Measurements from ENCODE around the gene HIP1.
"Not testable (repeated sequence)": the region's sequence is repeated elsewhere in the genome, so short reads cannot be mapped to it uniquely, and the experiment has no call there.

Gene HIP1

DNA sequence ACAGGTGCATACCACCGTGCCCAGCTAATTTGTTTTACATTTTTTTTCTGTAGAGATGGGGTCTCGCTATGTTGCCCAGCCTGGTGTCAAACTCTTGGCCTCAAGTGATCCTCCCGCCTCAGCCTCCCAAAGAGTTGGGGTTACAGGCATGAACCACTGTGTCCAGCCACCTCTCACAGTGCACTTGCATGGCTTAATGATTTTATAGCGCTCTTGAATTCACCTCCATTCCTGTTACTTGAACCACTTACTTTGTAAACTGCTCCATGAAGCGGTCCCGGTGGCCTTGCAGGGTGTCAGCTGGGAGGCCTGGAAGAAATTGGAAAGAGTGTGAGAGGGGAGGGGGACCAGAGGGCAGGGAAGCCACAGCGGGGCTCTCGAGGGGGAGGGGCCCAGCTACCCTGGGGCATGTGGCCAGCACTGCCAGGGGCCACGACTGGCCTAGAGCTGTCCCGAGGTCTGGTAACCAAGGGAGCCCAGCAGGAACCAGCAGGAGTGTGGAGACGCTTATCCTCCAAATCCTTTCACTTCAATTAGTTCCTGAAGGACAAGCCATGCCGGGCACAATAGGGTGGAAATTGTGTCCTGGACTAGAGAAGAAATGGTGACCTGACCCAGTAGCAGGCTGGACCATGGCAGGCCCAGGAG is 170.7 kb downstream of the HIP1 start:
- DNase-seq: no peak

DNA sequence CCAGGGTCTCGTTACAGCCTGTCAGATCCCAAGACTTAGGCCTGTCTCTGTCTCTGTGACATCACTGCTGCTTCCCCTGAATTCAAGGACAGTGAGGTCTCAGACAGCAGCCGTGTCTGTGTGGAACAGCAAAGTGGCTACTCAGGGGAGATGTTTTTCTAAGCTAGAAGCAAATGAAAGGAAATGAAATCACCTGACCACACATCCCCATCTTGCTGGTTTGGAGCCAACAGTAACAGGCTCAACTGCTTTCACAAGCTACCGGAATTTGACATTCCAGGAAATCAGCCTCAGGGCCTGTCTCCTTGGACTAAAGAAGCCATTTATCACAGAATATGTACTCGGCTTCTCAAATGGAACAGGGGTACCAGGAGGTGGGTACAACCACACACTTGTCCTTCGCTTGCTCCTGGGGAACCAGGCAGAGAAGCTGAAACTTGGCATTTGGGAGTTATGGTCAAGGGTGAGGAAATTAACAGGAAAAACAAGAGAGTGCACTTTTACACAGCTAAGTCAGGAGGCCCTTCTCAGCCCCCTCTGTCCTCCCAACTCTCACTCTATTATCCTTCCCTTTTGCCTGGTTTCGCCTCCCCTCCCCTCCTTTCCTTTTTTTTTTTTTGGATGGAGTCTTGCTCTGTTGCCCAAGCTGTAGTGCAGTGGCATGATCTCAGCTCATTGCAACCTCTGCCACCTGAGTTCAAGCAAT is 173.5 kb downstream of the HIP1 start:
- DNase-seq: no peak

DNA sequence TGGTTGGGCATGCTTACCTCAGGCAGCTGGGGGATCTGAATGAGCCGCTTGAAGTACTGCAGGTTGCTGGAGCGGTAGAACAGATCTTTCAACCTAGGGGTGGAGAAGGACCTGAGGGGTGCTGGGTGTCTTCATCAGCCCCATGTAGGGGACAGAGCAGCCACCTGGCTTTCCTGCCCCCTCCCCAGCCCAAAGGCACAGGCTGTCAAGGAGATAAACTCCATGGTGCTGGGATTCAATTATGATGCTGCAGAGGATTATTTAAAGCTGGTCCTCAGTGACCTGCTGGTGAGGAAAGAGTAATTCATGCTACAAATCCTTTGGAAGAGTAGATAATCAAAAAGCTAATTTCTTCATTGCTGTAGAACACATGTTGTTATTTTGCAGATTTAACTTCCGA is 175.6 kb downstream of the HIP1 start:
- DNase-seq: no peak

DNA sequence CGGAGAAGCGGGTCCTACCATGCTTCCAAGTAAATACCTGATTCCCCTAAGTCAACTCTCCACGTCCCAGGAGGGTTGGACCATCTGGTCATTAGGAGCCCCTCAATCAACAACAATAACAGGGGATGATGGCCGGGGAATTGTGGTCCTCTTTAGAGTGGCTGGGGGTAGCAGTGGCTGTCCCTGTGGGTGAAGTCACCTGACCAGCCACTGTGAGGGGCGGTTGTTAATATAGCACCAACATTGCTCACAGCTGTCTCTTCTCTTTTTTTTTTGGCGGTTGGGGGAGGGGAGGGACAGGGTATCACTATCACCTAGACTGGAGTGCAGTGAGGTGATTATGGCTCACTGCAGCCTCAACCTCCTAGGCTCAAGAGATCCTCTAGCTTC is 178.8 kb downstream of the HIP1 start:
- no peak for DNase-seq

DNA sequence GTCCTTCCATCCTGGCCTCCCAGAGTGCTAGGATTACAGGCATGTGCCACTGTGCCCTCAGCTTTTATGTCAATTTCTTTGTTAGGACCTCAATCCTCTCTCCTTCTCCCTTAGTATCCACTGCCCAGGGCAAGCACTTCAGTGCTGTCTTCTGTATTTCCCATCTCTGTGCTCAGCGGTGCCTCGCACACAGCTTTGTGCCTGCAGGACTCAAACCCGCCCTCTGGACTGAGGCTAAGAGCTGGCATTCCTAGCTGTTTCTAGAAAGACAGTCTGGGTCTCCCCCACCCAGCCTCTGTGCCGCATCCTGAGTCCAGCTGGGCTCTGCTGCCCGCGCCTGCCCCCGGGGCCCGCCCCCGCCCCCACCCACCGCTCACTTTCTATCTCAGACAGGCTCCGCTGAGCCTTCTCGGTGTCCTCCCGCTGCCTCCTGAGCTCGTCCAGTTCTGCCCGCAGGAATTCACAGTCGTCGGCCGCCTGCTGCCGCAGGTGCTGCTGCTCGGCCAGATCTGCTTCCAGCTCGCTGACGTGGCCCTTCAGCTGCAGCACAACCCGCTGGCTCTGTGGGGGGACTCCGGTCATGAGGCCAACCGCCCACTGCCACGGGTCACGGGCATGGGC is 179.3 kb downstream of the HIP1 start:
- DNase-seq: no peak

DNA sequence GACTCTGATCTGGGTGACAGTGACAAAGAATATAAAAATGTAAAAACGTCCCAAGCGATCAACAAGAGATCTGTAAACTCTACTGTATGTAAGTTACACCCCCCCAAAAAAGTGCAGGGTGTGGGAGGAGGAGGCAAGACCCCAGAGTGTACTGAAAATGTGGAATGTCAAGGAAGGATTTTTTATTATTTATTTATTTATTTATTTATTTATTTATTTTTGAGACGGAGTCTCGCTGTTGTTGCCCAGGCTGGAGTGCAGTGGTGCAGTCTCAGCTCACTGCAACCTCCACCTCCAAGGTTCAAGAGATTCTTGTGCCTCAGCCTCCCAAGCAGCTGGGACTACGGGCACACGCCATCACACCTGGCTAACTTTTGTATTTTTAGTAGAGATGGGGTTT is 181.9 kb downstream of the HIP1 start:
- DNase-seq: not testable (repeated sequence)

DNA sequence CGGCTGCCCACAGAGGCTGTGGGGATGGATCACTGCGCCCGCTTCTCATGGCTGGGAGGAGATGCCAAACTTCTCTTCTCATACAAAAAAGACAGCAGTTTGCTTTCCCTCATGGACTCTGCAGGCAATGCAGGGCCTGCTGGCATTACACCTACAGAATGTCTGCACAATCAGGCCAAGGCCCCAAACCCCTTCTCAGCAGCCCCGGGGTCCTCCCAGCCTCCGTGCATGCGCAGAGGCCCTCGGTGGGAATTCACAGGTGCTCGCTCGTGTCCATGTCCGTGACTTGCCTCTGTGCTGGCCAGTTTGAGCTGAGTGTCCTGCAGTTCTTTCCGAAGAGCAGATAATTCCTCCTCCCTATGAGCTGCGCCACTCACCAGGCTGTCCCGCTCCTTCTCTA is 183.0 kb downstream of the HIP1 start:
- DNase-seq: no peak

DNA sequence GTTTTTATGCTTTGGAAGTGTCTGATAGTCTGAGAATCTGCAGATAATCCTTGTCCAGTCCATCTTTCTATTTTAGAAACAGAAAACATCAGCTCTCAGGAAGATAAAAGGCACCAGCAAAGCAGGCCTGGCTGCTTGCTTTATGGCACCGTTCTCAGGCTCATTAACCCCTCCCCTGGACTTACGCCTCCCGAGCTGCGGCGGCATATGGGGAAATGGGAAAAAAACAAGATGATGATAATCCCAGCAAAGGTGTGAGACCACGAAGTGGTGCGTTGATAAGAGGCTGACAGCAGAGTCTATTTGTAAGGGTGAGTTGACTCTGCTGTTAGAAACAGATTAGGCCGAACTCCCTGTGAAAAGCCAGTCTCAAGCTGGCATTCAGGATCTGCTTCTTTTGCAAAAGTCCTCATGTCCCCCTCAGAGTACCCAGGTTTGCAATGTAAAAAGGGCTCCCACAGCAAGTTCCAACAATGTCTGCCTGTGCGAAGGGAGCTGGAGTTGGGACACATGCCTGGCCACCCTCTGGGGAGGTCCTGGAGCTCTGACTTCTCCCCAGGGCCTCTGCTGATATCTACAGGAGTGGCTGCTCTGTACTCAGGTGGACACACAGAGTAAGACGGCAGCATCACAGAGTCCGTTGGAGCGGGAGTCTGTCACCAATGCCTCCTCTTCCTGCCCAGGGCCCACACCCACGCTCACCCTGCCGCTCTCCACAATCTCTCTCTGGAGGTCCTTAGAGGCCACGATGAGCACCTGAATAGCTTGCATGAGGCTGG is 192.3 kb downstream of the HIP1 start:
- no peak for DNase-seq

DNA sequence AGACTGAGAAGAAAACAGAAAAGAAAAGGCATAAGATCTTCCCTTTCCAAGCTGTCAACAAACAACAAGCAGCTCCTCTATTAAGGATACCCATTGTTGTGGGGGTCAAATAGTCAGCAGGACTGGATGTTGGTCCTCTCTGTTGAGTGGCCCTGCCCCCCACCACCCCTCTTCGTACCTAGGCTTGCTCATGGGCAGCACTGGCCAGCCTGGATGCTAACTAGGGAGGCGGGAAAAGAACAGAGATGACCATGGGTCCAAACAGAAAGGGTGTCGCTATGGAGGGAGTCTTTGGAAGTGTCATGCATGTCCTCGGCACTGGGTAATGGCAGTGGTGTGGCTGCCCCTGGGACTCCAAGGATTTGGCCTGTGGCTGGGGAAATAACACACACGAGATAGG is 201.0 kb downstream of the HIP1 start:
- DNase-seq: no peak

DNA sequence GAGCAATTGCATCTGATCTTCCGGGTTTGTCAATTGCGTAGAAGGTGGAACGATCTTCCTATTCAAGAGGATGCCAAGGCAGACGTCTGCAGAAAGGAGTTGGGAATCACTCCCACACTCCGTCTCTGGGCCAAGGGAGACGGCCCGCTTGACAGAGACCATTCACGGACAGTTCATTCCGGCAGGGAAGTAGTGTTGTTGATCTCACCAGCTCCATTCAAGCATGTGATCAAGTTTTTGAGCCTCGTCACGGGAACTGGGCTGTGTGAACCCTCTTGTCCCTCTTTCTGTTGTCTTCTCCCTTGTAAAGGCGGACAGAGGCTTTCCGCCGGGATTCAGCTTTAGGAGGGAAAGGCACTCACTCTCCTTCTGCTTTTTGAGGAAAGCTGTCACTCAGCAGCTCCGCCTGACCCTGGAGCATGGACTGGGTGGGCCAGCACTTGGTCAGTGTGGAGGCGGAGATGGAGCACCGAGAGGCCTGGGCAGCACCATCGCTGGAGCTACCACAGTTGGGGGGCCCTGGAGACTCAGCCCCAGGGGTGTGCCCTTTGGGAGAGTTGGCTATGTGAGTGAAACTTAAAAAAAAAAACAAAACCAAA is 201.7 kb downstream of the HIP1 start:
- no peak for DNase-seq

DNA sequence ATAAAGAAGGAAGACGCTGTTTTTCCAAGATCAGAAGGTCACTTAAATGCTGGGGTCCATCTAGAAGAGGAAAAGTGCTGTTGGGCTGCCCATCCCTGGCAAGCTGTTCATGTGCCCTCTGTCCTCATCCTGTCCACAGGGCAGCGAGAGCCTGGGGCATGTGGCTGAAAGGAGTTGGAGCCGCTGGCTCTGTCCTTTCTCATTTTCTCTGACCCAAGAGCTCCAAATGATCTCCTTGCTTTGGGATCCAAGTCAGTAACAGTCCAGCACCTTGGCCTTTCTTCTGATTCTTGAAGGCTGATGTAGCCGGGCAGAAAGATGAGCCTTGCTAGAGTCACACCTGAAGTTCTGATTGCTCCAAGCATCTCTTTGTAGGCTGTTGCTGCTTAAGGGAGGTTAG is 202.2 kb downstream of the HIP1 start:
- DNase-seq: no peak

DNA sequence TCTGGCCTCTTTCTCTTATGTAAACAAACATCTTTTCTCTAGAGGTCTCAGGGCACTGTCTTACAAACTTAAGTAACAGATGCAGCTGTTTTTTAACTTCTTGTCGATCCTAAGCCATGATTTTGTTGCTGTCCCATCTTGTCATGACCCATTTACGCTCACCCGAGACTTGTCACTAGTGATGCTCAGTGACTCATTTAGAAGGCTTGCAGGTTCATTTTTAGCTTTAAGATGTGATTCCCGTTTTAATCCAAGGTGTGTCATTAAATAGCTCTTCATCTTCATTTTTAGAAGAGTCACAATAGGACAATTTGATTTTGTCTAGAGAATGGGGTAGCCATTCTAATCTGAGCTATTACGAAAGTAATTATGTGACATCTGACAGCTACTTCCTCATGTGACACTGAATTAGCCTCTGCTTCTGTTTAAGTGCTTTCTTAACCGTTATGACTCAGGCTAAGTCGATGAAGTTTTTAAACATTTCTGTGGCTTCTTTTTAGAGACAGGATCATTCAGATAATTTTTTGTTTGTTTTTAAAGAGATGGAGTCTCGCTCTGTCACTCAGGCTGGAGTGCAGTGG is 203.9 kb downstream of the HIP1 start:
- DNase-seq: no peak

DNA sequence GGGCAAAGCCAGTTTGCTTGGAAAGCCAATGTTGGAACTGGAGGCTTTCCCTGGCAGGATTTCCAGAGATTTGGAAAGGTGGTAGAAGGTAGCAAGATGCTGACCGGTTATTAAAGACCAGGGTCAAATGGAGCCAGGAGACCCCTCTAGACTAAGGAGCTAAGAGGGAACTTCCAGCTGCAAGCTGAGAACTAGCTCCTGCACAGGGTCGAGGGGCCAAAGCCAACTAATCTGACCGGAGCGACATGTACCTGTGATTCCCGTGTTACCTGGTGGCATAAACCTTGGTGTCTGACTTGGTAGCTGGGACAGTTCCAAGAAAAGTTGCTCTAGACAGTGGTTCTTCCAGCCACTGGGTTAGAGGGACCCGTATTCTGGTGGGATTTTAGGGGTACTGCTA is 204.8 kb downstream of the HIP1 start:
- DNase-seq: no peak

DNA sequence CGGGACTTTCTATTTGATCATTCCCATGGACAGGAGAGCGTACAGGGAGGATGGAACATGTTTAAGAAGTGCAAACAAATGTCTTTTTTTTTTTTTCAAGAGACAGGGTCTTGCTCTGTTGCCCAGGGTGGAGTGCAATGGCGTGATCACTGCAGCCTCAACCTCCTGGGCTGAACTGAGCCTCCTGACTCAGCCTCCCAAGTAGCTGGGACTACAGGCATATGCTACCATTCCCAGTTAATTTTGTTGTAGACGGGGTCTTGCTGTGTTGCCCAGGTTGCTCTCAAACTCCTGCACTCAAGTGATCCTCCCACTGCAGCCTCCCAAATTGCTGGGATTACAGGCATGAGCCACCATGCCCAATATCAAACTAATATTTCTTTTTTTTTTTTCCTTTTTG is 206.1 kb downstream of the HIP1 start:
- DNase-seq: no peak

DNA sequence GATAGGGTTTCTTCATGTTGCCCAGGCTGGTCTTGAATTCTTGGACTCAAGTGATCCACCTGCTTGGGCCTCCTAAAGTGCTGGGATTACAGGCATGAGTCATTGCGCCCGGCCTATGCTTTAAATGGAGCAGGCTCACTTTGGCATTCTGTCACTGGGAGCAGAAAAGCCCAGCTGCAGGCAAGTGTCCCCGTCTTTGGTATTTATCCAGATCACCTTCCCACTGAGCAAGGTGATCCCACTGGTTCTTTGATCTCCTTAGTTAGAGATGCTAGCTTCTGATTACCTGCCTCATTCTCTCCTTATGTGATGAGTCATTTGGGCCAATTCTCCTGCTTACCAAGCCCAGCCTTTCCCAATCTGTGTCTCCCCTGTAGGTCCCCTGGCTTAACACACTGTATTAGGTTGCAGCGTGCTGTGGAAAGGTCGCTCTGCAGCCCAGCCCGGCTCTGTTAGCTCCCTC is 207.4 kb downstream of the HIP1 start:
- DNase-seq: peak in 1 of 2 experiments; percentile 3

DNA sequence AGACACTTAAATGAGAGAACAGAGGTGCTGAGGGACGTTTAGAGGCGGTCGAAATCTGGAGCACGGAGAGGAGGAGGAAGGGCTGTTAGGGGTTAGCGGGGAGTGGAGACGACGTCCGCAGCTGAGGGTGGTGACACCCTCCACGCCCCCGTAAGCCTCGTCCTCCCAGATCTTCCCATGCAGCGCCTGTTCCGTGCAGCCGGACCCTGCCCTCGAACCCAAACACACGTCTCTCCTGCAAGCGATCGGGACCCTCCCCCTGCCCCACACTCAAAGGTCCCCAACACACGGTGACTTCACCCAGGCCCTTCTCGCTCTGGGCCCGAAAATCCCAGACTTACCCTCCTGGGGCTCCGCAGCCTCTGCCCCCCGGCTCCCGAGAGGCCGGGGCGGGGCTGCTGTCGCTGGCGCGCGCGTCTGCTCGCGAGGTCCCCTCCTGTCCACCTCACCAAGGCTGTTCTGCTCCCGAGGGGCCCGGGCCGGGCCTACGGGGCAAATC is 211.5 kb downstream of the HIP1 start:
- DNase-seq: not testable (repeated sequence)

DNA sequence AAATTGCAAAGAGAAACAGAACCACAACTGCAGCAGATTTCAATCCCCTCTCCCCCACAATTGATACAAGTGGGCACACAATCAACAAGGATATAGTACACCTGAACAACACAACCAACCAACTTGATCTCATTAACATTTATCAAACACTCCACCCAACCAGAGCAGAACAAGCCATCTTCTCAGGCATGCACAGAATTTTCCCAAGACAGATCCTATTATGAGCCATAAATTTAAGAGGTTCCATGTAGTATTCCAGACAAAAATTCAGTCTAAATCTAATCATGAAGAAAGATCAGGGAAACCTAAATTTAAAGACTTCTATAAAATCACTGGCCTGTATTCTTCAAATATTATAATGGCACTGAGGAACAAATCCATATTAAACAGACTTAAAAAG is 217.0 kb downstream of the HIP1 start:
- DNase-seq: not testable (repeated sequence)

DNA sequence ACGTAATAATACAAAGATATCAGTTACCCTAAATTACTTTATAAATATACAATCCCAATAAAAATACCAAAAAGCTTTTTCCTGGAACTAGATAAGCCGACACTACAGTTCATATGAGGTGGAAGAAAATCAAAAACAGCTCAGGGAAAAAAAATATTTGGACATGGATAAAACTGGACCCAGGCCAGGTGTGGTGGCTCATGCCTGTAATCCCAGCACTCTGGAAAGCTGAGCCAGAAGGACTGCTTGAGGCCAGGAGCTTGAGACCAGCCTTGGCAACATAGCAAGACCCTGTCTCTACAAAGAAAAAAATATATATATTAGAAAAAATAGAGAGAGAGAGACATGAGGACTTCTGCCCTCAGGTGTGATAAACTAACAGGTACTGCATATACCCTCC is 219.9 kb downstream of the HIP1 start:
- not testable (repeated sequence) for DNase-seq

DNA sequence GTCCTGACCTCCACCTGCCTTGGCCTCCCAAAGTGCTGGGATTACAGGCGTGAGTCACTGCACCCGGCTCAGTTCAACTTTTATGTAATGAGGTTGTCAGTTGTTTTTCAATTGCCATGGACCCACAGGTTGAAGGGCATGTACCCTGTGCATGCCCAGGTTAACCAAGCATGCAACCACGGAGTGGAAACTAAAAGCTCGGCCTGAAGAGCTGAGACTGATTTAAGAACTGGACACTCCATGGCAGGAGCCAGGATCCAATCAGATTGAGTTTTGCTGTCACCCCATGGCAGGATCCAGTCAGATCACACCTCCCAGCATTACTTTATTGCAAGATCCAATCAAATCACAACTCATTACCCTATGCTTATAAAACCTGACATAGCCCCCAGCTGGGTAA is 229.7 kb downstream of the HIP1 start:
- DNase-seq: not testable (repeated sequence)

DNA sequence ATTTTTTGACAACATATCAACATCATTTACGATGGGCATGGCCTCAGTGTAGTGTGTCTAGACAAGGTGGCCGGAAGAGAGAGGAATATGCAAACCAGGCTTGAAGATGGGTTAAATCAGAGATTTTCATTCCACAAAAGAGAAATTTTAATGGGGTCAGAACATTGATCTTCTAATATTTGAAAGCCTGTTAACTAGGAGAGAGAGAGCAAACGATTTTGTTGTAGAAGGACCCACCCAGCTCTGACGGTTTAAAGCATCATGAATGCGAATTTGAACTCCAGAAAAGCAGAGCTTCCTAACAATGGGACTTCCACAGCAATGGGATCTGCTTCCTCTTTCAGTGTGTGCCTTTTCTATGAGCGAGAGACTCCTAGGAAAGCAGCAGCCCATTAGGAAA is 246.7 kb downstream of the HIP1 start, which contains the start of gene SPDYE5:
Gene SPDYE5, plus strand, starts transcription at position 301 of the 400 bp plus-strand sequence. CDS start 1,728 bp downstream, outside the sequence.
- DNase-seq: not testable (repeated sequence)

DNA sequence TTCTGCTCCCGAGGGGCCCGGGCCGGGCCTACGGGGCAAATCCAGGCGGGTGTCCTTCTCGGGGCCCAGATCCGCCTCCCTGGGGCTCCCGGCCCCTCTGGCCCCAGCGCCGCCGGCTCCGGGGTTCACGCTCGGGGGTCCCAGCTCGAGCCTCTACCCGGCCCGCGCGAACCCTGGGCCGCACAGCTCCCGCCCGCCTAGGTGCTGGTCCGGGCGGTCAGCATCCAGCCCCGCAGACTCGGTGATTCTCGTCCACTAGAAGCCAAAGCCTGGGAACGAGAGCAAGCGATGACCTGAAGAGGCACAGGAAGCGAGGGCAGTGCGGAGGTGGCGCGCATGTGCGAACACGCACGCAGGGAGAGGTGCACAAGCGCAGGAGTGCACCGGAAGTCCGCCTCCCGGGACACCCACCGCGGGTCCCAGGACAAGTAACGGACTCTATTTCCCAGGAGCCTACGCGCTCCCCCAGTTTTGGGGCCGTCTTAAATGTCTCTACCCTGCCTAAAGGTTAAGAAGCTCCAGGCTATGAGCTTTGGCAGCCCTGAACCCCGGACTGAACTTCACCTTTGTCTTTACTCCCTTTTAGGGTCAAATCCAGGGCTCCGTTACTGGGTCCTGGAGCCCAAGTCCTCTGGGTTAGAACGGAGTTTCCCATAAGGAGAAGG is 252.6 kb downstream of the HIP1 start, which contains the start of gene POM121C:
Gene POM121C, minus strand, starts transcription at position 321 of the 665 bp plus-strand sequence. CDS start 44,803 bp downstream, outside the sequence.
- peak; percentile 64 to 86 for DNase-seq

Measured in SHP77 (cell line).